M059J (cell line): ENCODE results near the gene WDR26. TPM values are rescaled to one million over a fixed set of nuclear protein-coding genes. Genes with fewer than 3 reads are reported as not detected.
A peak's percentile ranks its signal among the peaks of the same experiment; 100 is the strongest.
"Not testable (repeated sequence)": the region's sequence is repeated elsewhere in the genome, so short reads cannot be mapped to it uniquely, and the experiment has no call there.

Experiments
- DNase-seq: peaks from one replicate; pipeline ENCODE4 v3.0.0-alpha.2; 2012; ENCODE audit warnings: low read depth
- total RNA-seq: library from RNA; depleted of rRNA; stranded (reverse); fragments of >200 nt; shearing (Covaris generic); gene quantifications from 2 replicates; pipeline ENCODE4 v1.2.3, GENCODE V29; 2014

The WDR26 gene
- total RNA-seq, 1 experiment from 2014 or later = 58.6 TPM

- peak; percentile 30 for DNase-seq
Measured at GRCh38 chr1:224433701-224434672, 610 bp downstream of the WDR26 start.

- peak; percentile 51 for DNase-seq
Measured at GRCh38 chr1:224433041-224433691, 1.4 kb downstream of the WDR26 start.

GRCh38 chr1:224432672-224433040 lies 1.9 kb downstream of the WDR26 start:
- peak; percentile 40 for DNase-seq

- DNase-seq = no peak
Measured at GRCh38 chr1:224432146-224432545, 2.5 kb downstream of the WDR26 start.

- no peak for DNase-seq
Measured at GRCh38 chr1:224431726-224432125, 2.9 kb downstream of the WDR26 start.

GRCh38 chr1:224430511-224431113 lies 4.0 kb downstream of the WDR26 start:
- DNase-seq = peak; percentile 82

GRCh38 chr1:224429616-224430326 lies 4.8 kb downstream of the WDR26 start:
- no peak for DNase-seq

GRCh38 chr1:224428713-224429112 lies 5.9 kb downstream of the WDR26 start:
- not testable (repeated sequence) for DNase-seq

- DNase-seq = peak; percentile 85
Measured at GRCh38 chr1:224427346-224427745, 7.3 kb downstream of the WDR26 start.

- not testable (repeated sequence) for DNase-seq
Measured at GRCh38 chr1:224426869-224427268, 7.7 kb downstream of the WDR26 start.

GRCh38 chr1:224425279-224425884 lies 9.2 kb downstream of the WDR26 start:
- no peak for DNase-seq

GRCh38 chr1:224420106-224420505 lies 14.5 kb downstream of the WDR26 start:
- no peak for DNase-seq

GRCh38 chr1:224411766-224412165 lies 22.8 kb downstream of the WDR26 start:
- peak; percentile 62 for DNase-seq

GRCh38 chr1:224408294-224408590 lies 26.4 kb downstream of the WDR26 start:
- DNase-seq = no peak

GRCh38 chr1:224407571-224408293 lies 26.9 kb downstream of the WDR26 start:
- peak; percentile 68 for DNase-seq

- peak; percentile 53 for DNase-seq
Measured at GRCh38 chr1:224406216-224406615, 28.4 kb downstream of the WDR26 start.

- DNase-seq = no peak
Measured at GRCh38 chr1:224405604-224405970, 29.0 kb downstream of the WDR26 start.

- DNase-seq = no peak
Measured at GRCh38 chr1:224404916-224405603, 29.5 kb downstream of the WDR26 start.

GRCh38 chr1:224402472-224403036 lies 32.0 kb downstream of the WDR26 start:
- DNase-seq = no peak

- no peak for DNase-seq
Measured at GRCh38 chr1:224399887-224400286, 34.7 kb downstream of the WDR26 start.
